ENCODE results near the gene ZBTB45.

Gene ZBTB45

DNA sequence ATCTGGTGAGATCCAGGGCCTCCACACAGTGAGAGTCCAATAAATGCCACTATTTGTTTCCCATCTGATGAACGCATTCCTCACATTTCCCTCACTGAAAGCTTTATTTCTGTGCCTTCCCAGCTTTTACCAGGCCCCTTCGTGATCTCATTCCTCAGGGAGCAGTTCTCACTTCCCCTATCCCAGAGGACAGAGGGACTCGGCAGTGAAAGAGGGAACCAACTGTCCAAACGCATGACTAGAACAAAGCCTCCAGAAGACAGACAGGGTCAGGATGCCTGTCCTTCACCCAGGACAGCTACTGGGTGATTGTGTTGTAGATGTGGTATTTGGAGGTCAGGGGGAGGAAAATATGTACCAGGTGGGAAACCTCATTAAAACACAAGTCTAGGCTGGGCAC is 2.0 kb upstream of the ZBTB45 start:
- Histone ChIP-seq H3K79me1 (ENCODE audit: low read length) (peaks cover 15% of the 10 kb centered on the region), H2BK12ac (ENCODE audit: low read length) (no peak overlapping the region), H2AFZ (ENCODE audit: insufficient read depth, low read length, poor library complexity) (peak overlapping the region; percentile 50), H3K4ac (ENCODE audit: low read depth, low read length) (no peak overlapping the region), H3K4me1 (ENCODE audit: control insufficient read depth in 1 of 2, insufficient read depth in 2 of 2, low read length in 2 of 2) (peaks cover 8 to 9% of the 10 kb centered on the region in 2 experiments), H3K79me2 (ENCODE audit: control insufficient read depth, insufficient read depth, low read length, poor library complexity) (peaks cover 17% of the 10 kb centered on the region), H3K9ac (ENCODE audit: low read length) (no peak overlapping the region), H3K14ac (ENCODE audit: low read length) (no peak overlapping the region), H4K12ac (ENCODE audit: low read depth, low read length) (no peak overlapping the region), H3K4me3 (ENCODE audit: low read depth, low read length) (no peak overlapping the region), H2AK5ac (ENCODE audit: low read length) (no peak overlapping the region), H2BK5ac (ENCODE audit: low read depth, low read length, poor library complexity) (no peak overlapping the region), H3K18ac (ENCODE audit: low read length) (no peak overlapping the region), H3K27me3 (ENCODE audit: insufficient read depth, low read length) (no peaks in the 10 kb centered on the region), H3K23ac (ENCODE audit: low read length) (no peak overlapping the region), H3K36me3 (ENCODE audit: control insufficient read depth in 1 of 2, insufficient read depth in 2 of 2, low read length in 2 of 2) (peaks cover 11% of the 10 kb centered on the region in 2 experiments), H3K27ac (ENCODE audit: low read depth, low read length) (no peak overlapping the region), H4K91ac (ENCODE audit: low read depth, low read length) (no peak overlapping the region), H3K4me2 (ENCODE audit: low read length) (no peak overlapping the region), H2BK120ac (ENCODE audit: insufficient read depth, low read length, poor library complexity) (no peak overlapping the region), H3K9me3 (ENCODE audit: insufficient read depth, low read depth, low read length) (no peaks in the 10 kb centered on the region), H4K8ac (ENCODE audit: low read depth, low read length) (no peak overlapping the region)
- no CpG with 5 or more reads among the region's 4 CpGs for WGBS (ENCODE audit: extremely low coverage, insufficient coverage, insufficient read length)
- DNase-seq = no peak

DNA sequence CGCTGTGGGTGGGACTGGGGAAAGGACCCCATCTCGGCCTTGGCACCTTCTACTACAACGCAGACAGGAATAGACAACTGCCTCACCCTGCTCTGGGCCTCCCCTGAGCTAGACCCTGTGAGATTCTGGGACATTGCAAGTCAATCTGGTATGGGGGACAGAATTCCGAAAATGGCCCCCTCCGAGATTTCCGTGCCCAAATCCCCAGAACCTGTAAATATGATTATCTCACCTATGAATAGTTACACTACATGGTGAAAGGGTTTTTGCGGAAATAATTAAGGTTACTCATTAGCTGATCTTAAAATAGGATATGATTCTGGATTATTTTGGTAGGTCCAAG is 618 bp upstream of the ZBTB45 start:
- Histone ChIP-seq H3K27ac (ENCODE audit: low read depth, low read length) (peak overlapping the region; percentile 80), H3K79me2 (ENCODE audit: control insufficient read depth, insufficient read depth, low read length, poor library complexity) (peaks cover 17% of the 10 kb centered on the region), H3K79me1 (ENCODE audit: low read length) (peaks cover 15% of the 10 kb centered on the region), H4K8ac (ENCODE audit: low read depth, low read length) (peak overlapping the region; percentile 64), H3K4ac (ENCODE audit: low read depth, low read length) (peak overlapping the region; percentile 54), H3K18ac (ENCODE audit: low read length) (peak overlapping the region; percentile 0), H3K4me2 (ENCODE audit: low read length) (peak overlapping the region; percentile 61), H2AFZ (ENCODE audit: insufficient read depth, low read length, poor library complexity) (peak overlapping the region; percentile 35), H3K27me3 (ENCODE audit: insufficient read depth, low read length) (no peaks in the 10 kb centered on the region), H3K9ac (ENCODE audit: low read length) (peak overlapping the region; percentile 91), H4K12ac (ENCODE audit: low read depth, low read length) (peak overlapping the region; percentile 93), H2AK5ac (ENCODE audit: low read length) (no peak overlapping the region), H3K23ac (ENCODE audit: low read length) (no peak overlapping the region), H2BK12ac (ENCODE audit: low read length) (no peak overlapping the region), H2BK120ac (ENCODE audit: insufficient read depth, low read length, poor library complexity) (no peak overlapping the region), H3K14ac (ENCODE audit: low read length) (peak overlapping the region; percentile 30), H3K36me3 (ENCODE audit: control insufficient read depth in 1 of 2, insufficient read depth in 2 of 2, low read length in 2 of 2) (peaks cover 21 to 22% of the 10 kb centered on the region in 2 experiments), H4K91ac (ENCODE audit: low read depth, low read length) (peak overlapping the region; percentile 92), H3K4me1 (ENCODE audit: control insufficient read depth in 1 of 2, insufficient read depth in 2 of 2, low read length in 2 of 2) (peaks cover 8 to 9% of the 10 kb centered on the region in 2 experiments), H2BK5ac (ENCODE audit: low read depth, low read length, poor library complexity) (no peak overlapping the region), H3K4me3 (ENCODE audit: low read depth, low read length) (peak overlapping the region; percentile 88), H3K9me3 (ENCODE audit: insufficient read depth, low read depth, low read length) (no peaks in the 10 kb centered on the region)
- DNase-seq = no peak
- WGBS (ENCODE audit: extremely low coverage, insufficient coverage, insufficient read length) = no CpG with 5 or more reads among the region's 7 CpGs

DNA sequence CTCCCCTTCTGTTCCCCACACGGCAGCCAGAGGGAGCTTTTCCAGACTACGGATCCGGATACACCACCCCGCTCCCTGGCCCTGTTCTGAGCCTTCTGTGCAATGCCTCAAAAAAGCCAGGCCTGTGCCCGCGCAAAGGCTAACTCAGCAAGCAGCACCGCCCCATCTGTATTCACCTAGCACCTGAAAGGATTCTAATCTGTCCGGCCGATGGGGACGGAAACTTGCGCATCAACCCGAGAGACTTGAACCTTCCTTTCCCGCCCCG is 589 bp downstream of the ZBTB45 start:
- H3K79me2 ChIP-seq (ENCODE audit: control insufficient read depth, insufficient read depth, low read length, poor library complexity) = peaks cover 21% of the 10 kb centered on the region
- H2AK5ac ChIP-seq (ENCODE audit: low read length) = peak overlapping the region; percentile 75
- H2BK5ac ChIP-seq (ENCODE audit: low read depth, low read length, poor library complexity) = peak overlapping the region; percentile 54
- H3K79me1 ChIP-seq (ENCODE audit: low read length) = peaks cover 17% of the 10 kb centered on the region
- H3K27me3 ChIP-seq (ENCODE audit: insufficient read depth, low read length) = no peaks in the 10 kb centered on the region
- peak overlapping the region; percentile 61 for H3K4me2 ChIP-seq (ENCODE audit: low read length)
- H3K9ac ChIP-seq (ENCODE audit: low read length) = peak overlapping the region; percentile 91
- peaks cover 13% of the 10 kb centered on the region in 2 experiments for H3K4me1 ChIP-seq (ENCODE audit: control insufficient read depth in 1 of 2, insufficient read depth in 2 of 2, low read length in 2 of 2)
- peak overlapping the region; percentile 81 for H3K4ac ChIP-seq (ENCODE audit: low read depth, low read length)
- no peak overlapping the region for H3K23ac ChIP-seq (ENCODE audit: low read length)
- H3K27ac ChIP-seq (ENCODE audit: low read depth, low read length) = peak overlapping the region; percentile 80
- H4K12ac ChIP-seq (ENCODE audit: low read depth, low read length) = peak overlapping the region; percentile 93
- peak overlapping the region; percentile 94 for H3K14ac ChIP-seq (ENCODE audit: low read length)
- peak overlapping the region; percentile 67 for H2BK120ac ChIP-seq (ENCODE audit: insufficient read depth, low read length, poor library complexity)
- no CpG with 5 or more reads among the region's 14 CpGs for WGBS (ENCODE audit: extremely low coverage, insufficient coverage, insufficient read length)
- H3K36me3 ChIP-seq (ENCODE audit: control insufficient read depth in 1 of 2, insufficient read depth in 2 of 2, low read length in 2 of 2) = peaks cover 21 to 22% of the 10 kb centered on the region in 2 experiments
- H3K9me3 ChIP-seq (ENCODE audit: insufficient read depth, low read depth, low read length) = no peaks in the 10 kb centered on the region
- peak overlapping the region; percentile 64 for H4K8ac ChIP-seq (ENCODE audit: low read depth, low read length)
- peak overlapping the region; percentile 92 for H4K91ac ChIP-seq (ENCODE audit: low read depth, low read length)
- H3K4me3 ChIP-seq (ENCODE audit: low read depth, low read length) = peak overlapping the region; percentile 88
- peak overlapping the region; percentile 72 for H2AFZ ChIP-seq (ENCODE audit: insufficient read depth, low read length, poor library complexity)
- H2BK12ac ChIP-seq (ENCODE audit: low read length) = no peak overlapping the region
- peak overlapping the region; percentile 83 for H3K18ac ChIP-seq (ENCODE audit: low read length)
- DNase-seq = peak; percentile 56 to 68

DNA sequence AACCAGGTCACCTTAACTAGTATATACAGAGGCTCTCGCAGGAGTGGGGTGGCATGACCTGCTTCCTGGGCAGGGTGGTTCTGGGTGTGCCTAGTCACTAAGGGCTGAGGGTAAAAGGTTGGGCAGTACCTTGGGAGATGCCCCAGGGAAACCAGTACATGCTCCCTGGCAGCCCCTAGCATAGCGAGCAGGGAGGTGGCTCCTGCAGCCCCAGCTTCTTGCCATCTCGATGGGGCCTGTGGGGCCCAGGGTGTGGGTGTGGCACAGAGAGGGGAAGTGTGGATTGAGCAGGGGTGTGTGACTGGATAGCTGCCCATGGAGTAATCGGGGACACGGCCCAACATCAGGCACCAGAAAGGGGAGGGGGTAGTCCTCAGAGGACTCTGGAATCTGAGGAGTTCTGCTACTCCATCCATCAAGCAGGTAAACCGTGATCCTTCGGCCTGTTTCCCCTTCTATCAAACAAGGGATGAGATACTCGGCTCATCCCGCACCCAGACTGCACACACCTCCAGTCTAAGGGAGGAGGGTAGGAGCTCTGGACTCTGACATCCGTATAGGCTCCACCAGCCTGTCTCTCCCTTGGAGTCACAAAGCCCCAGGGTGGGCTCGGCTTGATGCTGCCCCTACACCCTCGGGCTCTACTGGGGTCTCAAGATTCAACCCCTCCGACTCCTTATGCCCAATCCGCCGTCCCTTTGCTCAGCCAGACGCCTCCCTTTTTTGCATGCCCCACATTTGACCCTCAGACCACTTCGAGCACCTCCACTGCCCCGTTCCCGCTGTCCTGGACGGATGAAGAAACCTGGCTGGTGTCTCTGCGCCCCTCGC is 1.1 kb downstream of the ZBTB45 start:
- no peak for DNase-seq
- Histone ChIP-seq H3K4me1 (ENCODE audit: control insufficient read depth in 1 of 2, insufficient read depth in 2 of 2, low read length in 2 of 2) (peaks cover 13 to 16% of the 10 kb centered on the region in 2 experiments), H3K27me3 (ENCODE audit: insufficient read depth, low read length) (no peaks in the 10 kb centered on the region), H3K4me3 (ENCODE audit: low read depth, low read length) (peak overlapping the region; percentile 88), H3K14ac (ENCODE audit: low read length) (peak overlapping the region; percentile 94), H3K79me1 (ENCODE audit: low read length) (peaks cover 17% of the 10 kb centered on the region), H2BK120ac (ENCODE audit: insufficient read depth, low read length, poor library complexity) (peak overlapping the region; percentile 67), H4K12ac (ENCODE audit: low read depth, low read length) (peak overlapping the region; percentile 93), H3K18ac (ENCODE audit: low read length) (peak overlapping the region; percentile 83), H3K27ac (ENCODE audit: low read depth, low read length) (peak overlapping the region; percentile 80), H2AFZ (ENCODE audit: insufficient read depth, low read length, poor library complexity) (peak overlapping the region; percentile 72), H3K4me2 (ENCODE audit: low read length) (peak overlapping the region; percentile 61), H2BK12ac (ENCODE audit: low read length) (no peak overlapping the region), H3K4ac (ENCODE audit: low read depth, low read length) (peak overlapping the region; percentile 81), H3K9me3 (ENCODE audit: insufficient read depth, low read depth, low read length) (no peaks in the 10 kb centered on the region), H3K9ac (ENCODE audit: low read length) (peak overlapping the region; percentile 91), H3K36me3 (ENCODE audit: control insufficient read depth in 1 of 2, insufficient read depth in 2 of 2, low read length in 2 of 2) (peaks cover 21 to 22% of the 10 kb centered on the region in 2 experiments), H4K8ac (ENCODE audit: low read depth, low read length) (peak overlapping the region; percentile 64), H3K23ac (ENCODE audit: low read length) (no peak overlapping the region), H3K79me2 (ENCODE audit: control insufficient read depth, insufficient read depth, low read length, poor library complexity) (peaks cover 21% of the 10 kb centered on the region), H2BK5ac (ENCODE audit: low read depth, low read length, poor library complexity) (peak overlapping the region; percentile 54), H4K91ac (ENCODE audit: low read depth, low read length) (peak overlapping the region; percentile 92), H2AK5ac (ENCODE audit: low read length) (peak overlapping the region; percentile 87)
- WGBS (ENCODE audit: extremely low coverage, insufficient coverage, insufficient read length) = no CpG with 5 or more reads among the region's 22 CpGs

Measured in trophoblast cell (in vitro differentiated cells and primary cell).